SK-N-SH (cell line): Measurements from ENCODE around the gene WRNIP1.

Experiments
- CHD2 ChIP-seq: fragments of 150-350 bp; IDR thresholded peaks from 2 replicates; pipeline ENCODE4 v1.6.1; 2018; ENCODE audit warnings: low read length; ENCODE audit not compliant: partially characterized antibody
- IRF3 ChIP-seq: fragments of 150-350 bp; IDR thresholded peaks from 2 replicates; pipeline ENCODE4 v1.6.1; 2016; ENCODE audit warnings: mild to moderate bottlenecking, low read depth, low read length
- TEAD4 ChIP-seq: IDR thresholded peaks from 2 replicates; pipeline ENCODE4 v1.4.0; 2012; ENCODE audit warnings: mild to moderate bottlenecking, borderline replicate concordance; ENCODE audit not compliant: insufficient read depth
- TF ChIP-seq, protein P1 (sequence below): fragments of 200-600 bp; sonication (generic); IDR thresholded peaks from 2 replicates; pipeline ENCODE4 v1.6.1; 2017; ENCODE audit warnings: antibody characterized with exemption, mild to moderate bottlenecking, moderate library complexity
- TF ChIP-seq, protein P2 (sequence below): IDR thresholded peaks from 2 replicates; pipeline ENCODE4 v1.4.0; 2012; ENCODE audit warnings: low read depth

- TF ChIP-seq TEAD4: no peak
- TF ChIP-seq, protein P1, sequence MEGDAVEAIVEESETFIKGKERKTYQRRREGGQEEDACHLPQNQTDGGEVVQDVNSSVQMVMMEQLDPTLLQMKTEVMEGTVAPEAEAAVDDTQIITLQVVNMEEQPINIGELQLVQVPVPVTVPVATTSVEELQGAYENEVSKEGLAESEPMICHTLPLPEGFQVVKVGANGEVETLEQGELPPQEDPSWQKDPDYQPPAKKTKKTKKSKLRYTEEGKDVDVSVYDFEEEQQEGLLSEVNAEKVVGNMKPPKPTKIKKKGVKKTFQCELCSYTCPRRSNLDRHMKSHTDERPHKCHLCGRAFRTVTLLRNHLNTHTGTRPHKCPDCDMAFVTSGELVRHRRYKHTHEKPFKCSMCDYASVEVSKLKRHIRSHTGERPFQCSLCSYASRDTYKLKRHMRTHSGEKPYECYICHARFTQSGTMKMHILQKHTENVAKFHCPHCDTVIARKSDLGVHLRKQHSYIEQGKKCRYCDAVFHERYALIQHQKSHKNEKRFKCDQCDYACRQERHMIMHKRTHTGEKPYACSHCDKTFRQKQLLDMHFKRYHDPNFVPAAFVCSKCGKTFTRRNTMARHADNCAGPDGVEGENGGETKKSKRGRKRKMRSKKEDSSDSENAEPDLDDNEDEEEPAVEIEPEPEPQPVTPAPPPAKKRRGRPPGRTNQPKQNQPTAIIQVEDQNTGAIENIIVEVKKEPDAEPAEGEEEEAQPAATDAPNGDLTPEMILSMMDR: no peak
- TF ChIP-seq, protein P2, sequence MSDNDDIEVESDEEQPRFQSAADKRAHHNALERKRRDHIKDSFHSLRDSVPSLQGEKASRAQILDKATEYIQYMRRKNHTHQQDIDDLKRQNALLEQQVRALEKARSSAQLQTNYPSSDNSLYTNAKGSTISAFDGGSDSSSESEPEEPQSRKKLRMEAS: no peak
- no peak for TF ChIP-seq IRF3
- TF ChIP-seq CHD2: no peak
These were observed 7.6 kb downstream of the WRNIP1 start for GRCh38 chr6:2772840-2773239.
